Glomerular endothelial cell (primary cell): ENCODE results near the gene OTOP2. TPM values are rescaled to one million over a fixed set of nuclear protein-coding genes. Genes with fewer than 3 reads are reported as not detected.
"Not testable (repeated sequence)": the region's sequence is repeated elsewhere in the genome, so short reads cannot be mapped to it uniquely, and the experiment has no call there.

Experiments
- DNase-seq: peaks from one replicate; pipeline ENCODE4 v3.0.0-alpha.2; 2011; ENCODE audit warnings: low read depth, low spot score; ENCODE audit errors: extremely low read depth
- total RNA-seq: library from RNA; depleted of rRNA; stranded (reverse); fragments of >200 nt; gene quantifications from 2 replicates; pipeline ENCODE4 v1.2.3, GENCODE V29; 2015

OTOP2 gene
- total RNA-seq, 1 donor from 2014 or later = not detected

- DNase-seq = not testable (repeated sequence)
These were observed 45.4 kb downstream of the OTOP2 start for GRCh38 chr17:74969501-74969900.

GRCh38 chr17:74970395-74970794 lies 46.3 kb downstream of the OTOP2 start:
- DNase-seq = no peak

GRCh38 chr17:74971069-74971841 lies 47.2 kb downstream of the OTOP2 start:
- DNase-seq = no peak

- DNase-seq = no peak
These were observed 47.7 kb downstream of the OTOP2 start for GRCh38 chr17:74971842-74972106.

GRCh38 chr17:74972107-74972972 lies 48.3 kb downstream of the OTOP2 start, which contains the start of gene HID1:
Gene HID1, minus strand, starts transcription at chr17:74972759. Its CDS starts 103 bp downstream, at chr17:74972656.
- DNase-seq = no peak

GRCh38 chr17:74972973-74973328 lies 48.9 kb downstream of the OTOP2 start:
- DNase-seq = no peak

- DNase-seq = no peak
These were observed 51.9 kb downstream of the OTOP2 start for GRCh38 chr17:74975943-74976342.

- DNase-seq = no peak
These were observed 53.7 kb downstream of the OTOP2 start for GRCh38 chr17:74977802-74978201.

- DNase-seq = no peak
These were observed 54.2 kb downstream of the OTOP2 start for GRCh38 chr17:74978240-74978639.

- DNase-seq = no peak
These were observed 55.5 kb downstream of the OTOP2 start for GRCh38 chr17:74979408-74980146.

- no peak for DNase-seq
These were observed 57.4 kb downstream of the OTOP2 start for GRCh38 chr17:74981318-74981978.

GRCh38 chr17:74981979-74982662 lies 58.0 kb downstream of the OTOP2 start:
- DNase-seq = no peak

GRCh38 chr17:74982663-74983313 lies 58.7 kb downstream of the OTOP2 start:
- DNase-seq = not testable (repeated sequence)

Other genes starting within 250 kb of the OTOP2 start
- gene CD300LF, start 211.3 kb upstream of the OTOP2 start, total RNA-seq = not detected in 2 replicates
- 0.87 TPM in 1 of 2 replicates, not detected in the other for gene RAB37, start 187.0 kb upstream of the OTOP2 start, total RNA-seq
- 17.7 and 18.4 TPM in 2 replicates for gene NHERF1, start 175.6 kb upstream of the OTOP2 start, total RNA-seq
- gene NAT9, start 147.9 kb upstream of the OTOP2 start, total RNA-seq = 26.6 and 36.5 TPM in 2 replicates
- gene GRIN2C, start 64.4 kb upstream of the OTOP2 start, total RNA-seq = 1.1 TPM in 1 of 2 replicates, not detected in the other
- gene FDXR, start 51.3 kb upstream of the OTOP2 start, total RNA-seq = 38.6 and 46.9 TPM in 2 replicates
- gene FADS6, start 30.6 kb upstream of the OTOP2 start, total RNA-seq = not detected in 2 replicates
- not detected in 2 replicates for gene USH1G, start 1.0 kb upstream of the OTOP2 start, total RNA-seq
- gene OTOP3, start 11.6 kb downstream of the OTOP2 start, total RNA-seq = not detected in 2 replicates
- gene HID1, start 48.5 kb downstream of the OTOP2 start, total RNA-seq = 23.1 and 30.6 TPM in 2 replicates
- 40.7 and 63.5 TPM in 2 replicates for gene CDR2L, start 63.4 kb downstream of the OTOP2 start, total RNA-seq
- 38.7 and 49.7 TPM in 2 replicates for gene MRPL58, start 88.4 kb downstream of the OTOP2 start, total RNA-seq
- gene ATP5PD, start 122.7 kb downstream of the OTOP2 start, total RNA-seq = 228 and 300 TPM in 2 replicates
- 18.6 and 21.0 TPM in 2 replicates for gene KCTD2, start 123.0 kb downstream of the OTOP2 start, total RNA-seq
- 5.7 and 7.1 TPM in 2 replicates for gene SLC16A5, start 163.7 kb downstream of the OTOP2 start, total RNA-seq
- 8.9 and 9.7 TPM in 2 replicates for gene ARMC7, start 185.7 kb downstream of the OTOP2 start, total RNA-seq
- 41.5 and 62.0 TPM in 2 replicates for gene NT5C, start 207.5 kb downstream of the OTOP2 start, total RNA-seq
- gene JPT1, start 230.2 kb downstream of the OTOP2 start, total RNA-seq = 257 and 318 TPM in 2 replicates